GM10847 (cell line): Measurements from ENCODE around the gene DHFR.

Experiments
- POLR2A ChIP-seq: IDR thresholded peaks from 2 replicates; pipeline ENCODE4 v1.6.1; 2011; ENCODE audit not compliant: insufficient read length; ENCODE audit errors: extremely low read depth

DHFR gene

GRCh38 chr5:80667384-80667783 lies 12.6 kb upstream of the DHFR start:
- no peak for TF ChIP-seq POLR2A

DNA sequence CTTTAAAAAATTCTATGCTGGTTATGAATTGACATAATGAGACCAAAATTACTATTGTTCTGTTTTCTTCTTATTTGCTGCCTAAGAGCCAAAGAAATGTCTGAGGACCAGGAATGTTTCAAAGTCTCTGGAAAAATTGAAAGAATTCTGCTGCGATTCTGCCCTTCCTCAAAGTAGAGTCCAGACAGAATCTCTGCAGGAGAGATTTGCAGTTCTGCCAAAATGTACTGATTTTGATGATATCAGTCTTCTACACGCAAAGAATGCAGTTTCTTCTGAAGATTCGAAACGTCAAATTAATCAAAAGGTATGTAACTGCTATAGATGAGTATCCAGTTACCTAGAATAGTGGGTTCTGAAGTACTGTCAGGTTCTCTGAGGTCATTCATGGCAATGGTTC lies 10.3 kb upstream of the DHFR start:
- no peak for TF ChIP-seq POLR2A

GRCh38 chr5:80662108-80662507 lies 7.3 kb upstream of the DHFR start:
- no peak for TF ChIP-seq POLR2A

- no peak for TF ChIP-seq POLR2A
These were observed 4.3 kb upstream of the DHFR start for GRCh38 chr5:80659106-80659505.

GRCh38 chr5:80656425-80656824 lies 1.6 kb upstream of the DHFR start:
- no peak for TF ChIP-seq POLR2A

DNA sequence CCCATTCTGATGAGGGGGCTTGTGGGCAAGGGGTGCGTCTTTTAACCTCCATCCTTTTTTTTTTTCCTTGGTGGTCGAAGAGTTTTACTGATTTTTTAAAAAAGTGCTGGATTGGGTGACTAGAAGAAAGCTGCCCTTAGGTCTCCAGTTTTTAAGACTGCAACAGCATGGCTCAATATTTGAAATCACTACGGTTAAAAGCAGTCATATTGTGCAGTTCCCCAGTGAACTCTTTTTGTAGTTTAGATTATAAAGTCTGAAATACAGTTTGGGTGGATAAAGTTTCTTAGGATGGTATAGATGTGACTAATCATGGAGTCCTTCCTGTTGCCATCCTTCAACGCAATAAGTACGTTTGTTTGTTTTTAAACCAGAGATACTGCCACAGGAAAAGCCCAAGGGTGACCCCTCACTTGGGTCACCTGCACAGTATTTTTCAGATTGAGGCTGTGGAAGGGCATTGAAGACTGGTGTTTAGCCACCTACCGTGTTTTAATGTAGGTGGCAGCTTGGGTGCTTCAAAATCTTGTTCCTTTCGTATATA lies 520 bp upstream of the DHFR start:
- no peak for TF ChIP-seq POLR2A

DNA sequence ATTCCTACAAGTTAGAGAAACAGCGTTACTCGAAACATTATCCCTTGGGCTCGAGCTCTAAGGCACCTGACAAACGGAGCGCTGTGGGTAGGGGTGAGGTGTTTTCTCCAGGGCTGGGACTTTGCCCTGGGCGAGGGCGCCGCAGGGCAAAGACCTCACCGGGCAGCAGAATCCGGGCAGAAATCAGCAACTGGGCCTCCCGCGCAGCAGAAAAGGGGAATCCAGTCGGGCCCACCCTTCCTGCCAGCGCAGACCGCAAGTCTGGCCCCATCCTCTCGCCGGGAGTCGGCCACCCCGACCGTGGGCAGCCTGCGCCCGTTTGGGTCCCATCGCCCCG lies 761 bp downstream of the DHFR start:
- no peak for TF ChIP-seq POLR2A

DNA sequence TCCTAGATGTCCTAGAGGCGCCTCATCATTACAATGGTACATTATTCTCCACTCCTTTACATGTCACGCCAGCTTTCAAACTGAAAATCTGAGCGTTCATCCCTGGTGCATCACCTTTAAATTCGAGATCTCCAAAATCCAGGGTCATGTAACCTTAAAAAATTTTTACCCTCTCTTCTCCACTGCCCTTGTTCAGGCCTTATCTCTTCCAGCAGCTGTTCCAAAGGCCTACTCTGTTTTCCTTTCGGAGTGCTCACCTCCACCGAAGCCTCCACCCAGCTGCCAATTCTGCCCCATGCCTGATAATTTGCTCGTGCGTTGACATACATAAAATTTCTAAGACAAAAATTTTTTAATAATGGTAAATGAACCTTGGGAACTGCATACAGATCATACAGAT lies 1.3 kb downstream of the DHFR start:
- no peak for TF ChIP-seq POLR2A

GRCh38 chr5:80646926-80647325 lies 7.9 kb downstream of the DHFR start:
- no peak for TF ChIP-seq POLR2A

- TF ChIP-seq POLR2A = no peak
These were observed 9.9 kb downstream of the DHFR start for GRCh38 chr5:80644900-80645299.

GRCh38 chr5:80641353-80641752 lies 13.4 kb downstream of the DHFR start:
- TF ChIP-seq POLR2A = no peak

GRCh38 chr5:80634193-80634592 lies 20.6 kb downstream of the DHFR start:
- TF ChIP-seq POLR2A = no peak

- TF ChIP-seq POLR2A = no peak
These were observed 22.1 kb downstream of the DHFR start for GRCh38 chr5:80632700-80633099.

GRCh38 chr5:80631278-80632259 lies 23.2 kb downstream of the DHFR start:
- TF ChIP-seq POLR2A = no peak

DNA sequence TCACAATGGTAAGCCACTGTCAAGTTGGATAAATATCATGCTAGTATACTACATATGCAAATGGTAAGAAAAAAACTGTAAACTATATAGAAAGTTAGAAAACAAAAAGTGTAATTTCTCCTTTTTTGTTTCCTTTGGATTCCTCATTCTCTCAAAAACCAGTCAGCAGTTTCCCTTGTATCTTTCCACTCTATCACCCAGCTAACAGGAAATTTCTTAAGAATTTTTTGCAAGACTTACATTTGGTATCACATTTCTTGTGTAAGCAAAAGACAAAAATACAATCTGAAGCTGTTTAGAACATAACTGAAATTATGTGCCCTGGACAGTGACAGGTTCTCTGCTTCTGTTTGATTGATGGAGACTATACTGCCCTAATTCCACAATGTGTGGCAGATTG lies 25.5 kb downstream of the DHFR start:
- no peak for TF ChIP-seq POLR2A

DNA sequence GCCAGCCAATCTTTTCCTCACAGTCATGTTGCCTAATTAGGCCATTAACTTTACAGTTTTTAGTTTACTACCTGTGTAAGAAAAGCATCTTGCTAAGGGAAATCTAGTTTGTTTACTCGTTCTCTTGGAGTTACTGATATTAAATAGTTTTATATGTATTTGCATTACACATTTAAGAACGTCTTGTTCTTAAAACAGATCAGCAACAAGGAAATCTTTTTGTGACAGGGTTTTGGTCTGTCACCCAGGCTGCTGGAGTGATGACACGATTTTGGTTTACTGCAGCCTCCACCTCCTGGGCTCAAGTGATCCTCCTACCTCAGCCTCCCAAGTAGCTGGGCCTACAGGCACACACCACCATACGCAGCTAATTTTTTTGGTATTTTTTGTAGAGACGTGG lies 29.6 kb downstream of the DHFR start:
- TF ChIP-seq POLR2A = no peak

DNA sequence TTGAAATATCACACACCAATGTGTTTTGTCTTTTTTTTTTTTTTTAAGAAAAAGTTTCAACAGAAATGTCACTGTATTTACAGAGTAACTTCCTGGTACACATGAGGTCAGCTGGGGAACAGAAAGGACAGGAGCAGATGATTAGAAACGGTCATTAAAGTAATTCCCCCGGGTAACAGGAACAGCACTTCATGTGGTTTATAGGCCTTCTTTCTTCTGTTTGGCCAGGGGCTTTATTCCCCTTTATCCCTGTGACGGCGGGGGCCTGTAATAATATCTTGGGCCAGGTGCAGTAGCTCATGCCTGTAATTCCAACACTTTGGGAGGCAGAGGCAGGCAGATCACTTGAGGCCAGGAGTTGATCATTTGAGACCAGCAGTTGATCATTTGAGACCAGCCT lies 30.8 kb downstream of the DHFR start:
- no peak for TF ChIP-seq POLR2A
